ENCODE results near the gene PRSS56. TPM values are rescaled to one million over a fixed set of nuclear protein-coding genes. Genes with fewer than 3 reads are reported as not detected.
A peak's percentile ranks its signal among the peaks of the same experiment; 100 is the strongest.

PRSS56 gene
- total RNA-seq, 4 donors from 2014 or later = not detected

- Histone ChIP-seq H3K9me3 (no peaks in the 10 kb centered on the region), H3K27ac (no peak overlapping the region), H3K27me3 (peaks cover 0 to 53% of the 10 kb centered on the region in 2 donors), H3K36me3 (no peaks in the 10 kb centered on the region), H3K4me3 (peak overlapping the region in 1 of 4 donors; percentile 47), H3K4me1 (peaks cover 0 to 17% (median 3%) of the 10 kb centered on the region in 4 donors)
- 32 to 34% methylated on average over 16 of the region's 16 CpGs for whole genome bisulfite sequencing, 2 donors
- DNase-seq (ENCODE audit: low spot score in 2 of 2) = no peak
- TF ChIP-seq POLR2A (IDR thresholded peaks at IDR 0.05) (no peak), EP300 (IDR thresholded peaks at IDR 0.05) (no peak)
- TF ChIP-seq, protein P1, sequence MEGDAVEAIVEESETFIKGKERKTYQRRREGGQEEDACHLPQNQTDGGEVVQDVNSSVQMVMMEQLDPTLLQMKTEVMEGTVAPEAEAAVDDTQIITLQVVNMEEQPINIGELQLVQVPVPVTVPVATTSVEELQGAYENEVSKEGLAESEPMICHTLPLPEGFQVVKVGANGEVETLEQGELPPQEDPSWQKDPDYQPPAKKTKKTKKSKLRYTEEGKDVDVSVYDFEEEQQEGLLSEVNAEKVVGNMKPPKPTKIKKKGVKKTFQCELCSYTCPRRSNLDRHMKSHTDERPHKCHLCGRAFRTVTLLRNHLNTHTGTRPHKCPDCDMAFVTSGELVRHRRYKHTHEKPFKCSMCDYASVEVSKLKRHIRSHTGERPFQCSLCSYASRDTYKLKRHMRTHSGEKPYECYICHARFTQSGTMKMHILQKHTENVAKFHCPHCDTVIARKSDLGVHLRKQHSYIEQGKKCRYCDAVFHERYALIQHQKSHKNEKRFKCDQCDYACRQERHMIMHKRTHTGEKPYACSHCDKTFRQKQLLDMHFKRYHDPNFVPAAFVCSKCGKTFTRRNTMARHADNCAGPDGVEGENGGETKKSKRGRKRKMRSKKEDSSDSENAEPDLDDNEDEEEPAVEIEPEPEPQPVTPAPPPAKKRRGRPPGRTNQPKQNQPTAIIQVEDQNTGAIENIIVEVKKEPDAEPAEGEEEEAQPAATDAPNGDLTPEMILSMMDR (IDR thresholded peaks at IDR 0.05) = no peak
These were observed 16.3 kb upstream of the PRSS56 start for GRCh38 chr2:232503809-232504323.

DNA sequence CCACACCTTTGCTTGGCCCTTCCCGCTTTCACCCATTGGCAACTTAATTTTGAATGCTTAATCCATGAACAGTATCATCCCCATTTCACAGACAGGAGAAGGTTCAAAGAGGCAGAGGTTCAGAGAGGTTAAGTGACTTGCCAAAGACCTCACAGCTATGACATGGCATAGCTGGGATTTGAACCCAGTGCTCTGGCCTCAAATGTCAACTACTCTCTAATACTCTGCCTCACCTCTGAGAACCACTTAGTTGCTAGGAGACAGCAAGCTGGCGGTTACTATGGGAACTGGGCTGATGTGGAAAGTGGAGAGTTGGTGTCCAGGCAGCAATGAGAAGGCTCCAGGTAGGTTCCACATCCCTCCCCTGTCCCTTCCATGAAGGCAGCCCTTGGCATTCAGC, 15.8 kb upstream of the PRSS56 start:
- Histone ChIP-seq H3K27me3 (peaks cover 0 to 53% of the 10 kb centered on the region in 2 donors), H3K36me3 (no peaks in the 10 kb centered on the region), H3K4me1 (peaks cover 0 to 17% (median 3%) of the 10 kb centered on the region in 4 donors), H3K4me3 (no peak overlapping the region), H3K9me3 (no peaks in the 10 kb centered on the region), H3K27ac (no peak overlapping the region)
- no peak for DNase-seq (ENCODE audit: low spot score in 2 of 2)
- WGBS, 2 donors = 72 to 94% methylated on average over 2 of the region's 2 CpGs
- TF ChIP-seq POLR2A (IDR thresholded peaks at IDR 0.05) (no peak), EP300 (IDR thresholded peaks at IDR 0.05) (no peak)
- TF ChIP-seq, protein P1 (IDR thresholded peaks at IDR 0.05) = no peak

GRCh38 chr2:232505856-232506255, 14.3 kb upstream of the PRSS56 start:
- Histone ChIP-seq H3K9me3 (no peaks in the 10 kb centered on the region), H3K27me3 (peaks cover 0 to 53% of the 10 kb centered on the region in 2 donors), H3K27ac (no peak overlapping the region), H3K4me3 (no peak overlapping the region), H3K4me1 (peaks cover 0 to 17% (median 3%) of the 10 kb centered on the region in 4 donors), H3K36me3 (no peaks in the 10 kb centered on the region)
- WGBS, 2 donors = 51 to 60% methylated on average over 7 to 10 of the region's 10 CpGs
- TF ChIP-seq, protein P1 (IDR thresholded peaks at IDR 0.05) = no peak
- TF ChIP-seq EP300 (IDR thresholded peaks at IDR 0.05) (no peak), POLR2A (IDR thresholded peaks at IDR 0.05) (no peak)
- no peak for DNase-seq (ENCODE audit: low spot score in 2 of 2)

GRCh38 chr2:232506709-232507108, 13.5 kb upstream of the PRSS56 start:
- TF ChIP-seq EP300 (IDR thresholded peaks at IDR 0.05) (no peak), POLR2A (IDR thresholded peaks at IDR 0.05) (no peak)
- TF ChIP-seq, protein P1 (IDR thresholded peaks at IDR 0.05) = no peak
- WGBS, 2 donors = 47 to 72% methylated on average over 4 of the region's 4 CpGs
- no peaks in the 10 kb centered on the region for H3K9me3 ChIP-seq
- DNase-seq (ENCODE audit: low spot score in 2 of 2) = no peak
- H3K27me3 ChIP-seq = peaks cover 0 to 53% of the 10 kb centered on the region in 2 donors
- no peaks in the 10 kb centered on the region for H3K36me3 ChIP-seq
- no peak overlapping the region for H3K4me3 ChIP-seq
- peaks cover 0 to 17% (median 3%) of the 10 kb centered on the region in 4 donors for H3K4me1 ChIP-seq
- H3K27ac ChIP-seq = no peak overlapping the region

- H3K27me3 ChIP-seq = peaks cover 0 to 38% of the 10 kb centered on the region in 2 donors
- no peak overlapping the region for H3K4me3 ChIP-seq
- H3K4me1 ChIP-seq = peaks cover 0 to 6% (median under 1%) of the 10 kb centered on the region in 4 donors
- H3K9me3 ChIP-seq = no peaks in the 10 kb centered on the region
- TF ChIP-seq EP300 (IDR thresholded peaks at IDR 0.05) (no peak), POLR2A (IDR thresholded peaks at IDR 0.05) (no peak)
- TF ChIP-seq, protein P1 (IDR thresholded peaks at IDR 0.05) = no peak
- WGBS, 2 donors = 72 to 82% methylated on average over 6 to 7 of the region's 7 CpGs
- no peak overlapping the region for H3K27ac ChIP-seq
- no peaks in the 10 kb centered on the region for H3K36me3 ChIP-seq
- DNase-seq (ENCODE audit: low spot score in 2 of 2) = no peak
These were observed 11.9 kb upstream of the PRSS56 start for GRCh38 chr2:232508251-232508650.
